ENCODE results near the gene LRRC71. TPM values are rescaled to one million over a fixed set of nuclear protein-coding genes. Genes with fewer than 3 reads are reported as not detected.

Gene LRRC71
- total RNA-seq, 1 experiment from 2014 or later: 0.22 TPM

DNA sequence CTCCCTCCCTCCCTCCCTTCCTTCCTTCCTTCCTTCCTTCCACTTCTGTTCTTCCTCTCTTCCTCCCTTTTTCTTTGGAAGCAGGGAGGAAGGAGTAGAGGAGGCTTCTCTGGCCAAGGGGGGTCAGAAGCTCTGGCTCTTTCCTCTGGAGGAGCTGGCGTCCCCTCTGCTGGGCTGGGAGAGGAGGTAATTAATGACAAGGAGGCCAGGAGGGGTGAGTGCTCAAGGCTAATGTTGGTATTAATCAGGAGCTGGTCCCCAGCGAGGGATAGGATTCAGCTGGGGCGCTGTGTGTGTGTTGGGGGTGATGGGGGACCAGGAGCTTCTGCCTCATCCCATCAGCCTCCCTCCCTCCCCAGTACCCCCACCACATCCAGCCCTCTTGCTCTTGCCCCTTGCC, 33.1 kb upstream of the LRRC71 start:
- no peak for DNase-seq (ENCODE audit: low spot score)
- Mint-ChIP-seq H3K4me3 (peak overlapping the region; percentile 43), H3K36me3 (no peaks in the 10 kb centered on the region), H3K4me1 (peaks cover 34% of the 10 kb centered on the region), H3K27ac (no peak overlapping the region), H3K27me3 (ENCODE audit: low read depth) (peaks cover 61% of the 10 kb centered on the region), H3K9me3 (no peaks in the 10 kb centered on the region)
- CTCF ChIA-PET: interaction anchor here (0.5 to 13.3 kb wide), 21 partner anchors 11 to 260 kb away, joined by 3 to 211 read pairs (median 5); partner anchors contain the start of genes INSRR, ISG20L2, LRRC71 and METTL25B
- POLR2A ChIA-PET: interaction anchor here (0.7 kb wide), 1 partner anchor 159 kb away, joined by 3 read pairs; the partner anchor contains the start of genes ISG20L2 and METTL25B
- TF ChIP-seq, protein P1, sequence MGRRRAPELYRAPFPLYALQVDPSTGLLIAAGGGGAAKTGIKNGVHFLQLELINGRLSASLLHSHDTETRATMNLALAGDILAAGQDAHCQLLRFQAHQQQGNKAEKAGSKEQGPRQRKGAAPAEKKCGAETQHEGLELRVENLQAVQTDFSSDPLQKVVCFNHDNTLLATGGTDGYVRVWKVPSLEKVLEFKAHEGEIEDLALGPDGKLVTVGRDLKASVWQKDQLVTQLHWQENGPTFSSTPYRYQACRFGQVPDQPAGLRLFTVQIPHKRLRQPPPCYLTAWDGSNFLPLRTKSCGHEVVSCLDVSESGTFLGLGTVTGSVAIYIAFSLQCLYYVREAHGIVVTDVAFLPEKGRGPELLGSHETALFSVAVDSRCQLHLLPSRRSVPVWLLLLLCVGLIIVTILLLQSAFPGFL (CRISPR knock-in tag; IDR thresholded peaks at IDR 0.05; ENCODE audit: borderline replicate concordance): no peak
- TF ChIP-seq, protein P2, sequence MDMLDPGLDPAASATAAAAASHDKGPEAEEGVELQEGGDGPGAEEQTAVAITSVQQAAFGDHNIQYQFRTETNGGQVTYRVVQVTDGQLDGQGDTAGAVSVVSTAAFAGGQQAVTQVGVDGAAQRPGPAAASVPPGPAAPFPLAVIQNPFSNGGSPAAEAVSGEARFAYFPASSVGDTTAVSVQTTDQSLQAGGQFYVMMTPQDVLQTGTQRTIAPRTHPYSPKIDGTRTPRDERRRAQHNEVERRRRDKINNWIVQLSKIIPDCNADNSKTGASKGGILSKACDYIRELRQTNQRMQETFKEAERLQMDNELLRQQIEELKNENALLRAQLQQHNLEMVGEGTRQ (CRISPR knock-in tag; IDR thresholded peaks at IDR 0.05): no peak
- TF ChIP-seq, protein P3, sequence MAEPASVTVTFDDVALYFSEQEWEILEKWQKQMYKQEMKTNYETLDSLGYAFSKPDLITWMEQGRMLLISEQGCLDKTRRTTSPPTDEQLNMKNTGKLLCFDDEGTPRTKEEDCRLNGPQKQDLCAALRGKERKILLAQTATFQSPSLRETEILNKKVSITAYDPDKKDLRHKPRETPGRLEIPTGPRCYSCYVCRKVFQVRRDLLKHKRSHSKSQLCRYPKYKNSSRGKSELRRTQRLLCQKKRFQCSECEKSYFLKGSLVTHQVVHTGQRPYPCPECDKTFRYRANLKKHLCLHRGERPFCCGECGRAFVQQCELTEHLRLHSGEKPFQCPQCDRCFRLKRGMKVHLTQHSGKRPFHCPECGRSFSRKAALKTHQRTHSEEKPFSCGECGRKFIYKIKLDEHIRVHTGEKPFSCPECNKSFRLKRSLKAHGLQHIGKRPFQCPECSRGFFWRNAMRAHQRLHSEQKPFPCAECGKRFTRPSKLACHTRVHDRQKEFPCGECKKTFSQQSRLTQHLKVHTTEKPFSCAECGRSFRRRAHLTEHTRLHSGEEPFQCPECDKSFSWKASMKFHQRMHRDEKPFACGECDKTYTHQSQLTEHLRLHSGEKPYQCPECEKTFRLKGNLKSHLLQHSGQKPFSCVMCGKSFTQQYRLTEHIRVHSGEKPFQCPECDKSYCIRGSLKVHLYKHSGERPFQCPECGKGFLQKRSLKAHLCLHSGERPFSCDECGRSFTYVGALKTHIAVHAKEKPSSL (CRISPR knock-in tag; conservative IDR thresholded peaks at IDR 0.05): no peak
- TF ChIP-seq ZNF671 (CRISPR knock-in tag; IDR thresholded peaks at IDR 0.05) (no peak), SMAD4 (CRISPR knock-in tag; IDR thresholded peaks at IDR 0.05) (no peak), JUN (CRISPR knock-in tag; IDR thresholded peaks at IDR 0.05) (no peak), MXD4 (CRISPR knock-in tag; IDR thresholded peaks at IDR 0.05; ENCODE audit: borderline replicate concordance) (no peak)
- TF ChIP-seq, protein P4, sequence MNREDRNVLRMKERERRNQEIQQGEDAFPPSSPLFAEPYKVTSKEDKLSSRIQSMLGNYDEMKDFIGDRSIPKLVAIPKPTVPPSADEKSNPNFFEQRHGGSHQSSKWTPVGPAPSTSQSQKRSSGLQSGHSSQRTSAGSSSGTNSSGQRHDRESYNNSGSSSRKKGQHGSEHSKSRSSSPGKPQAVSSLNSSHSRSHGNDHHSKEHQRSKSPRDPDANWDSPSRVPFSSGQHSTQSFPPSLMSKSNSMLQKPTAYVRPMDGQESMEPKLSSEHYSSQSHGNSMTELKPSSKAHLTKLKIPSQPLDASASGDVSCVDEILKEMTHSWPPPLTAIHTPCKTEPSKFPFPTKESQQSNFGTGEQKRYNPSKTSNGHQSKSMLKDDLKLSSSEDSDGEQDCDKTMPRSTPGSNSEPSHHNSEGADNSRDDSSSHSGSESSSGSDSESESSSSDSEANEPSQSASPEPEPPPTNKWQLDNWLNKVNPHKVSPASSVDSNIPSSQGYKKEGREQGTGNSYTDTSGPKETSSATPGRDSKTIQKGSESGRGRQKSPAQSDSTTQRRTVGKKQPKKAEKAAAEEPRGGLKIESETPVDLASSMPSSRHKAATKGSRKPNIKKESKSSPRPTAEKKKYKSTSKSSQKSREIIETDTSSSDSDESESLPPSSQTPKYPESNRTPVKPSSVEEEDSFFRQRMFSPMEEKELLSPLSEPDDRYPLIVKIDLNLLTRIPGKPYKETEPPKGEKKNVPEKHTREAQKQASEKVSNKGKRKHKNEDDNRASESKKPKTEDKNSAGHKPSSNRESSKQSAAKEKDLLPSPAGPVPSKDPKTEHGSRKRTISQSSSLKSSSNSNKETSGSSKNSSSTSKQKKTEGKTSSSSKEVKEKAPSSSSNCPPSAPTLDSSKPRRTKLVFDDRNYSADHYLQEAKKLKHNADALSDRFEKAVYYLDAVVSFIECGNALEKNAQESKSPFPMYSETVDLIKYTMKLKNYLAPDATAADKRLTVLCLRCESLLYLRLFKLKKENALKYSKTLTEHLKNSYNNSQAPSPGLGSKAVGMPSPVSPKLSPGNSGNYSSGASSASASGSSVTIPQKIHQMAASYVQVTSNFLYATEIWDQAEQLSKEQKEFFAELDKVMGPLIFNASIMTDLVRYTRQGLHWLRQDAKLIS (CRISPR knock-in tag; IDR thresholded peaks at IDR 0.05; ENCODE audit: borderline replicate concordance): no peak
- no peak for ATAC-seq

DNA sequence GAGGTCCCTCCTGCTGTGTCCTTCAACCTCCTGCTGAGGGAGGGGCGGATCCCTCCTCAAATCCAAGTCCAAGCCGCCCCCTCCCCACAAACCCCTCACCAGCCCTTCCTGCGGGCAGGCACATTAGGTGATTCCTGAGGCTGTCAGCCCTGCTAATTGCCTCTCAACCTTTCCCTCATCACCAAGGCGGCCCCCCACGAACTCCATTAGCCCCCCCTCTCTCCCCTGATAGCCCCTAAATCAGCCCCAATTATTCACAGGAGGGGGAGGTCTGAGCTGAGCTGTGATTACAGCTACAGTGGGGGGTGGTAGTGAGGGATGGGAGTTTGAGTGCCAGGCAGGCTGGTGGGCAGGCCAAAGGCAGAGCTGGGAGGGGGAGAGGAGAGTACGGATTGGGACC, 32.7 kb upstream of the LRRC71 start:
- no peaks in the 10 kb centered on the region for H3K9me3 Mint-ChIP-seq
- TF ChIP-seq KAT7 (CRISPR knock-in tag; IDR thresholded peaks at IDR 0.05; ENCODE audit: borderline replicate concordance) (no peak), CREM (CRISPR knock-in tag; IDR thresholded peaks at IDR 0.05) (no peak), JAZF1 (CRISPR knock-in tag; IDR thresholded peaks at IDR 0.05) (no peak), FOXJ3 (CRISPR knock-in tag; IDR thresholded peaks at IDR 0.05; ENCODE audit: borderline replicate concordance) (no peak), NFATC4 (CRISPR knock-in tag; IDR thresholded peaks at IDR 0.05) (no peak), NFE2L1 (CRISPR knock-in tag; IDR thresholded peaks at IDR 0.05) (no peak), FOXK1 (CRISPR knock-in tag; IDR thresholded peaks at IDR 0.05) (no peak), SOX15 (CRISPR knock-in tag; IDR thresholded peaks at IDR 0.05) (no peak), CBFB (CRISPR knock-in tag; IDR thresholded peaks at IDR 0.05; ENCODE audit: low read depth) (no peak)
- TF ChIP-seq, protein P5, sequence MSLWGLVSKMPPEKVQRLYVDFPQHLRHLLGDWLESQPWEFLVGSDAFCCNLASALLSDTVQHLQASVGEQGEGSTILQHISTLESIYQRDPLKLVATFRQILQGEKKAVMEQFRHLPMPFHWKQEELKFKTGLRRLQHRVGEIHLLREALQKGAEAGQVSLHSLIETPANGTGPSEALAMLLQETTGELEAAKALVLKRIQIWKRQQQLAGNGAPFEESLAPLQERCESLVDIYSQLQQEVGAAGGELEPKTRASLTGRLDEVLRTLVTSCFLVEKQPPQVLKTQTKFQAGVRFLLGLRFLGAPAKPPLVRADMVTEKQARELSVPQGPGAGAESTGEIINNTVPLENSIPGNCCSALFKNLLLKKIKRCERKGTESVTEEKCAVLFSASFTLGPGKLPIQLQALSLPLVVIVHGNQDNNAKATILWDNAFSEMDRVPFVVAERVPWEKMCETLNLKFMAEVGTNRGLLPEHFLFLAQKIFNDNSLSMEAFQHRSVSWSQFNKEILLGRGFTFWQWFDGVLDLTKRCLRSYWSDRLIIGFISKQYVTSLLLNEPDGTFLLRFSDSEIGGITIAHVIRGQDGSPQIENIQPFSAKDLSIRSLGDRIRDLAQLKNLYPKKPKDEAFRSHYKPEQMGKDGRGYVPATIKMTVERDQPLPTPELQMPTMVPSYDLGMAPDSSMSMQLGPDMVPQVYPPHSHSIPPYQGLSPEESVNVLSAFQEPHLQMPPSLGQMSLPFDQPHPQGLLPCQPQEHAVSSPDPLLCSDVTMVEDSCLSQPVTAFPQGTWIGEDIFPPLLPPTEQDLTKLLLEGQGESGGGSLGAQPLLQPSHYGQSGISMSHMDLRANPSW (CRISPR knock-in tag; conservative IDR thresholded peaks at IDR 0.05; ENCODE audit: low read depth): no peak
- TF ChIP-seq, protein P6, sequence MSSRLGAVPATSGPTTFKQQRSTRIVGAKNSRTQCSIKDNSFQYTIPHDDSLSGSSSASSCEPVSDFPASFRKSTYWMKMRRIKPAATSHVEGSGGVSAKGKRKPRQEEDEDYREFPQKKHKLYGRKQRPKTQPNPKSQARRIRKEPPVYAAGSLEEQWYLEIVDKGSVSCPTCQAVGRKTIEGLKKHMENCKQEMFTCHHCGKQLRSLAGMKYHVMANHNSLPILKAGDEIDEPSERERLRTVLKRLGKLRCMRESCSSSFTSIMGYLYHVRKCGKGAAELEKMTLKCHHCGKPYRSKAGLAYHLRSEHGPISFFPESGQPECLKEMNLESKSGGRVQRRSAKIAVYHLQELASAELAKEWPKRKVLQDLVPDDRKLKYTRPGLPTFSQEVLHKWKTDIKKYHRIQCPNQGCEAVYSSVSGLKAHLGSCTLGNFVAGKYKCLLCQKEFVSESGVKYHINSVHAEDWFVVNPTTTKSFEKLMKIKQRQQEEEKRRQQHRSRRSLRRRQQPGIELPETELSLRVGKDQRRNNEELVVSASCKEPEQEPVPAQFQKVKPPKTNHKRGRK (CRISPR knock-in tag; IDR thresholded peaks at IDR 0.05; ENCODE audit: borderline replicate concordance): no peak
- TF ChIP-seq, protein P7, sequence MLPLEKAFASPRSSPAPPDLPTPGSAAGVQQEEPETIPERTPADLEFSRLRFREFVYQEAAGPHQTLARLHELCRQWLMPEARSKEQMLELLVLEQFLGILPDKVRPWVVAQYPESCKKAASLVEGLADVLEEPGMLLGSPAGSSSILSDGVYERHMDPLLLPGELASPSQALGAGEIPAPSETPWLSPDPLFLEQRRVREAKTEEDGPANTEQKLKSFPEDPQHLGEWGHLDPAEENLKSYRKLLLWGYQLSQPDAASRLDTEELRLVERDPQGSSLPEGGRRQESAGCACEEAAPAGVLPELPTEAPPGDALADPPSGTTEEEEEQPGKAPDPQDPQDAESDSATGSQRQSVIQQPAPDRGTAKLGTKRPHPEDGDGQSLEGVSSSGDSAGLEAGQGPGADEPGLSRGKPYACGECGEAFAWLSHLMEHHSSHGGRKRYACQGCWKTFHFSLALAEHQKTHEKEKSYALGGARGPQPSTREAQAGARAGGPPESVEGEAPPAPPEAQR (CRISPR knock-in tag; IDR thresholded peaks at IDR 0.05): no peak
- TF ChIP-seq, protein P8, sequence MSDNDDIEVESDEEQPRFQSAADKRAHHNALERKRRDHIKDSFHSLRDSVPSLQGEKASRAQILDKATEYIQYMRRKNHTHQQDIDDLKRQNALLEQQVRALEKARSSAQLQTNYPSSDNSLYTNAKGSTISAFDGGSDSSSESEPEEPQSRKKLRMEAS (CRISPR knock-in tag; IDR thresholded peaks at IDR 0.05): no peak
- H3K27me3 Mint-ChIP-seq (ENCODE audit: low read depth): peaks cover 65% of the 10 kb centered on the region
- ChIA-PET POLR2A (no interaction called here), CTCF (interaction anchor here (0.6 to 13.3 kb wide), 19 partner anchors 11 to 209 kb away, joined by 3 to 211 read pairs (median 6); partner anchors contain the start of genes INSRR, ISG20L2, LRRC71 and METTL25B)
- peak overlapping the region; percentile 26; the same call in 1 of the 2 replicates for H3K4me3 Mint-ChIP-seq
- H3K4me1 Mint-ChIP-seq: peaks cover 34% of the 10 kb centered on the region
- ATAC-seq (no peak), DNase-seq (ENCODE audit: low spot score) (no peak)
- H3K36me3 Mint-ChIP-seq: no peaks in the 10 kb centered on the region
- H3K27ac Mint-ChIP-seq: no peak overlapping the region
